Astrocyte (in vitro differentiated cells and primary cell): ENCODE results near the gene BIK. TPM values are rescaled to one million over a fixed set of nuclear protein-coding genes. Genes with fewer than 3 reads are reported as not detected.

Experiments used
- DNase-seq: peaks from one replicate; pipeline ENCODE4 v3.0.0-alpha.2; 2010; ENCODE audit warnings: low read depth
- FAIRE-seq: peaks from 2 replicates; lab custom pipeline; 2011; peaks lifted over from hg19 to GRCh38; lab: Jason Lieb, UNC
- H2AFZ ChIP-seq: 2 replicates; pipeline ENCODE4 v1.6.0; 2012; ENCODE audit warnings: low read depth, low read length, inconsistent platforms
- H3K27ac ChIP-seq: 2 replicates; pipeline ENCODE4 v1.5.1; 2011; ENCODE audit warnings: low read depth, low read length, inconsistent platforms
- H3K27me3 ChIP-seq: 2 replicates; pipeline ENCODE4 v1.6.0; 2011; ENCODE audit warnings: low read length, inconsistent platforms; ENCODE audit not compliant: insufficient read depth
- H3K36me3 ChIP-seq: 2 replicates; pipeline ENCODE4 v1.5.1; 2011; ENCODE audit warnings: low read length, inconsistent platforms; ENCODE audit not compliant: insufficient read depth
- H3K4me1 ChIP-seq: 2 replicates; pipeline ENCODE4 v1.5.1; 2011; ENCODE audit warnings: low read length, inconsistent platforms; ENCODE audit not compliant: insufficient read depth
- H3K4me2 ChIP-seq: 2 replicates; pipeline ENCODE4 v1.6.0; 2012; ENCODE audit warnings: low read length, inconsistent platforms
- H3K4me3 ChIP-seq: 2 replicates; pipeline ENCODE4 v1.5.1; 2011; ENCODE audit warnings: low read depth, mild to moderate bottlenecking, low read length, inconsistent platforms; ENCODE audit not compliant: insufficient read depth
- H3K79me2 ChIP-seq: 2 replicates; pipeline ENCODE4 v1.6.0; 2012; ENCODE audit warnings: mild to moderate bottlenecking, low read length, inconsistent platforms; ENCODE audit not compliant: insufficient read depth
- H3K9ac ChIP-seq: 2 replicates; pipeline ENCODE4 v1.6.0; 2012; ENCODE audit warnings: mild to moderate bottlenecking, low read length, inconsistent platforms
- H3K9me3 ChIP-seq: 2 replicates; pipeline ENCODE4 v1.5.1; 2012; ENCODE audit warnings: low read depth, mild to moderate bottlenecking, low read length, inconsistent platforms; ENCODE audit not compliant: insufficient read depth
- H4K20me1 ChIP-seq: 2 replicates; pipeline ENCODE4 v1.6.0; 2012; ENCODE audit warnings: low read length, inconsistent platforms; ENCODE audit not compliant: insufficient read depth
- H3K27ac Mint-ChIP-seq: one replicate; pipeline ENCODE4 v1.8.0; 2021; ENCODE audit warnings: mild to moderate bottlenecking, mixed read lengths; ENCODE audit not compliant: unreplicated experiment
- H3K27me3 Mint-ChIP-seq: one replicate; pipeline ENCODE4 v1.8.0; 2021; ENCODE audit warnings: low read depth, mixed read lengths; ENCODE audit not compliant: unreplicated experiment
- H3K36me3 Mint-ChIP-seq: one replicate; pipeline ENCODE4 v1.8.0; 2021; ENCODE audit warnings: low read depth, mixed read lengths; ENCODE audit not compliant: unreplicated experiment
- H3K4me1 Mint-ChIP-seq: one replicate; pipeline ENCODE4 v1.8.0; 2021; ENCODE audit warnings: low read depth, mixed read lengths; ENCODE audit not compliant: unreplicated experiment
- H3K4me3 Mint-ChIP-seq: one replicate; pipeline ENCODE4 v1.8.0; 2021; ENCODE audit warnings: mild to moderate bottlenecking, moderate library complexity, mixed read lengths; ENCODE audit not compliant: unreplicated experiment
- H3K9me3 Mint-ChIP-seq: one replicate; pipeline ENCODE4 v1.8.0; 2021; ENCODE audit warnings: mild to moderate bottlenecking, mixed read lengths; ENCODE audit not compliant: unreplicated experiment
- EZH2 ChIP-seq: IDR thresholded peaks from 2 replicates; pipeline ENCODE4 v1.6.1; 2012; ENCODE audit warnings: mild to moderate bottlenecking, low read length, inconsistent platforms; ENCODE audit not compliant: insufficient read depth
- total RNA-seq: library from RNA; stranded (reverse); gene quantifications from 2 replicates; pipeline ENCODE4 v1.2.1, GENCODE V29; 2021
- TF ChIP-seq, protein P1 (sequence below): IDR thresholded peaks from 2 replicates; pipeline ENCODE4 v1.5.1; 2011; ENCODE audit warnings: low read depth, mild to moderate bottlenecking, inconsistent platforms, low read length, moderate library complexity; ENCODE audit not compliant: insufficient read depth

Gene BIK
- total RNA-seq, 1 donor from 2014 or later = 0.32 TPM

DNA sequence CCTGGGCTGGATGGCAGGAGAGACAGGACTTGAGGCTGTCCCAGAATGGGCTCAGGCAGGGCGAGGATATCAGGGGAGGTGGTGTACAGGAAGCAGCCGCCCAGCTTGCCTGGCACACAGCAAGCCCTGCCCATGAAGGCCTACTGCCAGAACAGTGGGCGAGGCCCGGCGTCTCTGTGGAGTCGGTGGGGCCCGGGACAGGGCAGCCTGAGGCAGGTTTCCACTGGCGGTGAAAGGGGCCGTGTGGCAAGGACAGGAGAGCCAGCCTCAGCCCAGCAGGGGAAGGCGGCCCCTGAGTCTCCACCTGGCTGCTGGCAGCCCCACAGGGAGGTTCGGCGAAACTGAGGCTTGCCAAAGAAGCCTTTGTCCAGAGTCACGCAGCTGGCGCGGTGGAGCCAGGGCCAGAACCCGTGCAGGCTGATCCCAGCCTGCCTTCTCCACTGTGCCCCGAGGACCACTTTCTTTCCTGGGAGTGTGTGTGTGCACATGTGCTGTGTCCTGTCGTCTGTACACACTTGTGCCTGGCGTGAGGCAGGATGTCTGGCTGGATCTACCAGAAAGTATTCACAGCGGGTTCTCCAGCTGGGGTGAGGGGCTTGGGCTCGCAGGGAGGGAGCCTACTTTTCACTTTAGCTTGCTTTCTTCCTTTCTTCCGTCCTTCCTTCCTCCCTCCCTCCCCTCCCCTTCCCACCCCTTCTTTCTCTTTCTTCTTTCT, 42.0 kb downstream of the BIK start:
- peak overlapping the region; percentile 86 for H3K9ac ChIP-seq
- peak overlapping the region; percentile 93 for H3K4me3 Mint-ChIP-seq
- H3K9me3 ChIP-seq = no peaks in the 10 kb centered on the region
- H3K27me3 Mint-ChIP-seq = peaks cover 4% of the 10 kb centered on the region
- peaks cover 9% of the 10 kb centered on the region for H3K4me1 ChIP-seq
- TF ChIP-seq, protein P1, sequence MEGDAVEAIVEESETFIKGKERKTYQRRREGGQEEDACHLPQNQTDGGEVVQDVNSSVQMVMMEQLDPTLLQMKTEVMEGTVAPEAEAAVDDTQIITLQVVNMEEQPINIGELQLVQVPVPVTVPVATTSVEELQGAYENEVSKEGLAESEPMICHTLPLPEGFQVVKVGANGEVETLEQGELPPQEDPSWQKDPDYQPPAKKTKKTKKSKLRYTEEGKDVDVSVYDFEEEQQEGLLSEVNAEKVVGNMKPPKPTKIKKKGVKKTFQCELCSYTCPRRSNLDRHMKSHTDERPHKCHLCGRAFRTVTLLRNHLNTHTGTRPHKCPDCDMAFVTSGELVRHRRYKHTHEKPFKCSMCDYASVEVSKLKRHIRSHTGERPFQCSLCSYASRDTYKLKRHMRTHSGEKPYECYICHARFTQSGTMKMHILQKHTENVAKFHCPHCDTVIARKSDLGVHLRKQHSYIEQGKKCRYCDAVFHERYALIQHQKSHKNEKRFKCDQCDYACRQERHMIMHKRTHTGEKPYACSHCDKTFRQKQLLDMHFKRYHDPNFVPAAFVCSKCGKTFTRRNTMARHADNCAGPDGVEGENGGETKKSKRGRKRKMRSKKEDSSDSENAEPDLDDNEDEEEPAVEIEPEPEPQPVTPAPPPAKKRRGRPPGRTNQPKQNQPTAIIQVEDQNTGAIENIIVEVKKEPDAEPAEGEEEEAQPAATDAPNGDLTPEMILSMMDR = no peak
- no peak for TF ChIP-seq EZH2
- DNase-seq (peak; percentile 27), FAIRE-seq (no peak)
- H3K4me2 ChIP-seq = peak overlapping the region; percentile 98
- peak overlapping the region; percentile 68 for H3K27ac Mint-ChIP-seq
- peaks cover 59% of the 10 kb centered on the region for H3K79me2 ChIP-seq
- no peaks in the 10 kb centered on the region for H3K9me3 Mint-ChIP-seq
- peak overlapping the region; percentile 71 for H3K4me3 ChIP-seq
- no peaks in the 10 kb centered on the region for H3K36me3 ChIP-seq
- peaks cover 2% of the 10 kb centered on the region for H3K36me3 Mint-ChIP-seq
- H4K20me1 ChIP-seq = peaks cover 39% of the 10 kb centered on the region
- H3K27me3 ChIP-seq = no peaks in the 10 kb centered on the region
- peaks cover 4% of the 10 kb centered on the region for H3K4me1 Mint-ChIP-seq
- H3K27ac ChIP-seq = peak overlapping the region; percentile 50
- H2AFZ ChIP-seq = peak overlapping the region; percentile 72

GRCh38 chr22:43153899-43154298, 43.3 kb downstream of the BIK start:
- H3K9me3 ChIP-seq = no peaks in the 10 kb centered on the region
- Mint-ChIP-seq H3K27me3 (peaks cover 2% of the 10 kb centered on the region), H3K9me3 (no peaks in the 10 kb centered on the region), H3K27ac (no peak overlapping the region), H3K36me3 (peaks cover 2% of the 10 kb centered on the region), H3K4me1 (peaks cover 4% of the 10 kb centered on the region), H3K4me3 (peak overlapping the region; percentile 16)
- H3K4me3 ChIP-seq = no peak overlapping the region
- TF ChIP-seq, protein P1 = no peak
- TF ChIP-seq EZH2 = no peak
- H3K27ac ChIP-seq = no peak overlapping the region
- no peaks in the 10 kb centered on the region for H3K27me3 ChIP-seq
- H2AFZ ChIP-seq = no peak overlapping the region
- peaks cover 53% of the 10 kb centered on the region for H4K20me1 ChIP-seq
- H3K79me2 ChIP-seq = peaks cover 73% of the 10 kb centered on the region
- no peak for DNase-seq
- peaks cover 9% of the 10 kb centered on the region for H3K4me1 ChIP-seq
- no peaks in the 10 kb centered on the region for H3K36me3 ChIP-seq
- H3K4me2 ChIP-seq = peak overlapping the region; percentile 74
- H3K9ac ChIP-seq = no peak overlapping the region
- FAIRE-seq = no peak
